Body of pancreas (tissue), 4 donors: ENCODE measurements around the gene AKR1D1. TPM values are rescaled to one million over a fixed set of nuclear protein-coding genes. Genes with fewer than 3 reads are reported as not detected.
"Not testable (repeated sequence)": the region's sequence is repeated elsewhere in the genome, so short reads cannot be mapped to it uniquely, and the experiment has no call there.

ENCODE experiments used
- ATAC-seq: fragments of 150-250 bp; one replicate; pipeline ENCODE4 v1.9.1; 2016
- DNase-seq, 4 donors: peaks; one replicate each; pipeline ENCODE4 v3.0.0-alpha.2; 2019
- H3K27ac ChIP-seq, 4 donors: fragments of 200-600 bp; sonication (generic); 1 replicate in 3 of 4; 2 replicates in 1 of 4; pipeline versions ENCODE4 v1.5.1 to v1.6.1; 2016 to 2019; ENCODE audit warnings: mild to moderate bottlenecking in 1 of 4, mixed read lengths in 1 of 4, moderate library complexity in 1 of 4
- H3K27me3 ChIP-seq, 2 donors: fragments of 200-600 bp; sonication (generic); one replicate each; pipeline ENCODE4 v1.6.0; 2016; ENCODE audit warnings: mild to moderate bottlenecking in 1 of 2
- H3K36me3 ChIP-seq, 2 donors: fragments of 200-600 bp; sonication (generic); replicated peaks in 1 of 2; 2 replicates each; pipeline ENCODE4 v1.5.1; 2016; ENCODE audit warnings: low read depth in 2 of 2; ENCODE audit not compliant: insufficient read depth in 1 of 2
- H3K4me1 ChIP-seq: fragments of 200-600 bp; sonication (generic); one replicate; pipeline ENCODE4 v1.6.0; 2016
- H3K4me3 ChIP-seq, 2 donors: fragments of 200-600 bp; sonication (generic); 1 replicate in 1 of 2; 2 replicates in 1 of 2; pipeline ENCODE4 v1.5.1; 2016 to 2019
- H3K9me3 ChIP-seq, 3 donors: fragments of 200-600 bp; sonication (generic); 1 replicate in 2 of 3; 2 replicates in 1 of 3; pipeline ENCODE4 v1.5.1; 2016
- CTCF ChIP-seq, 7 experiments: fragments of 450-650 bp in 4 of 7; fragments of 200-600 bp in 3 of 7; sonication (generic) in 3 of 7; IDR thresholded peaks; one replicate each; pipeline ENCODE4 v1.5.1; 2016 to 2019; ENCODE audit warnings: antibody characterized with exemption in 7 of 7
- POLR2A ChIP-seq, 3 donors: fragments of 450-650 bp; IDR thresholded peaks; one replicate each; pipeline ENCODE4 v1.6.1; 2016; ENCODE audit warnings: antibody characterized with exemption in 3 of 3, mild to moderate bottlenecking in 2 of 3
- WGBS, 2 donors: methylation state at CpG; one replicate each; pipeline ENCODE4 v1.1.5; 2017; 5-methylcytosine and 5-hydroxymethylcytosine counted together
- intact Hi-C: fragments of 100-400 bp; cut with DNase I; formaldehyde crosslinking; loops from one replicate; pipeline ENCODE4 v1.15.1; 2023
- total RNA-seq, 2 donors: library from RNA; depleted of rRNA; stranded (reverse); fragments of >200 nt; gene quantifications; one replicate each; pipeline ENCODE4 v1.1.0, GENCODE V29; 2016

AKR1D1 gene
- total RNA-seq, 2 donors from 2014 or later = not detected

GRCh38 chr7:138089080-138089901, 13.0 kb downstream of the AKR1D1 start:
- no peaks in the 10 kb centered on the region for H3K9me3 ChIP-seq
- ATAC-seq (no peak), DNase-seq (no peak)
- no peaks in the 10 kb centered on the region for H3K36me3 ChIP-seq
- no peaks in the 10 kb centered on the region for H3K27me3 ChIP-seq
- TF ChIP-seq POLR2A (IDR thresholded peaks at IDR 0.05) (no peak), CTCF (IDR thresholded peaks at IDR 0.05) (no peak)
- no peak overlapping the region for H3K27ac ChIP-seq
- WGBS, 2 donors = 84 to 86% methylated on average over 9 of the region's 9 CpGs
- no peak overlapping the region for H3K4me3 ChIP-seq
- intact Hi-C loops = no loop called here
- H3K4me1 ChIP-seq = no peaks in the 10 kb centered on the region

GRCh38 chr7:138091032-138091431, 14.8 kb downstream of the AKR1D1 start:
- DNase-seq (no peak), ATAC-seq (no peak)
- 70 to 73% methylated on average over 3 of the region's 3 CpGs for WGBS, 2 donors
- Histone ChIP-seq H3K36me3 (no peaks in the 10 kb centered on the region), H3K4me3 (no peak overlapping the region), H3K27me3 (no peaks in the 10 kb centered on the region), H3K9me3 (no peaks in the 10 kb centered on the region), H3K4me1 (no peaks in the 10 kb centered on the region), H3K27ac (no peak overlapping the region)
- TF ChIP-seq CTCF (IDR thresholded peaks at IDR 0.05) = no peak
- no peak for TF ChIP-seq POLR2A (IDR thresholded peaks at IDR 0.05)
- intact Hi-C loops = no loop called here

GRCh38 chr7:138091840-138092239, 15.6 kb downstream of the AKR1D1 start:
- H3K4me1 ChIP-seq, H3K9me3 ChIP-seq, H3K27ac ChIP-seq, H3K36me3 ChIP-seq, ATAC-seq, DNase-seq, H3K27me3 ChIP-seq, H3K4me3 ChIP-seq, intact Hi-C loops: not testable (repeated sequence)
- WGBS, 2 donors = 79 to 88% methylated on average over 2 of the region's 2 CpGs

GRCh38 chr7:138092486-138093028, 16.3 kb downstream of the AKR1D1 start:
- Histone ChIP-seq H3K4me3 (no peak overlapping the region), H3K27ac (no peak overlapping the region), H3K9me3 (no peaks in the 10 kb centered on the region), H3K36me3 (no peaks in the 10 kb centered on the region), H3K4me1 (no peaks in the 10 kb centered on the region), H3K27me3 (no peaks in the 10 kb centered on the region)
- intact Hi-C loops = no loop called here
- WGBS, 2 donors = 64 to 71% methylated on average over 6 of the region's 6 CpGs
- DNase-seq (no peak), ATAC-seq (no peak)
- TF ChIP-seq POLR2A (IDR thresholded peaks at IDR 0.05) (no peak), CTCF (IDR thresholded peaks at IDR 0.05) (no peak)

- ATAC-seq = no peak
- Histone ChIP-seq H3K27me3 (no peaks in the 10 kb centered on the region), H3K9me3 (no peaks in the 10 kb centered on the region), H3K4me1 (no peaks in the 10 kb centered on the region), H3K4me3 (no peak overlapping the region), H3K36me3 (no peaks in the 10 kb centered on the region), H3K27ac (no peak overlapping the region)
- 75 to 80% methylated on average over 8 of the region's 8 CpGs for WGBS, 2 donors
- DNase-seq = no peak
- no peak for TF ChIP-seq CTCF (IDR thresholded peaks at IDR 0.05)
- TF ChIP-seq POLR2A (IDR thresholded peaks at IDR 0.05) = no peak
- intact Hi-C loops = no loop called here
Measured at GRCh38 chr7:138095972-138096935, 20.0 kb downstream of the AKR1D1 start.
